ENCODE results near the gene WDFY2. TPM values are rescaled to one million over a fixed set of nuclear protein-coding genes. Genes with fewer than 3 reads are reported as not detected.

Gene WDFY2
- total and polyA plus RNA-seq, 10 of the 15 experiments (the other 5 are each of a cell fraction or from before 2014, with no cell fraction given) = 2.1 to 13.0 (median 8.1) TPM

DNA sequence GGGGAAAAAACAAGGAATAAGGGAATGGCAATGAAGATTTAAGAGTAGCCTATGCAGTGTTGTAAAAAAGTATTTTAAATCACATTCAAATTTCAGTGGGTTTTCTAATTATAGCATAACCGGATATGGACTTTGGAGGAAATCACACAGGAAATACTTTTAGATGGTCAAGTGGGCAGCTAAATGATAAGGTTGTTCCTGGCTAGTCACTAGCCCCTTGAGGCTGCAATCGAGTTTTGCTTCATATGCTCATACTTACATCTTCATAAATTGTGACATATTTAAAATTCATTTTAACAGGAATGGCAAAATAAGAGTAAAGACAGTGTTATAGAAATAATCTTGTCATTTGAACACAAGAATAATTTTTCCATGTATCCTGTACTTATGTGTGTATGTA is 88.9 kb downstream of the WDFY2 start (continued):
- TF ChIP-seq, protein P1, sequence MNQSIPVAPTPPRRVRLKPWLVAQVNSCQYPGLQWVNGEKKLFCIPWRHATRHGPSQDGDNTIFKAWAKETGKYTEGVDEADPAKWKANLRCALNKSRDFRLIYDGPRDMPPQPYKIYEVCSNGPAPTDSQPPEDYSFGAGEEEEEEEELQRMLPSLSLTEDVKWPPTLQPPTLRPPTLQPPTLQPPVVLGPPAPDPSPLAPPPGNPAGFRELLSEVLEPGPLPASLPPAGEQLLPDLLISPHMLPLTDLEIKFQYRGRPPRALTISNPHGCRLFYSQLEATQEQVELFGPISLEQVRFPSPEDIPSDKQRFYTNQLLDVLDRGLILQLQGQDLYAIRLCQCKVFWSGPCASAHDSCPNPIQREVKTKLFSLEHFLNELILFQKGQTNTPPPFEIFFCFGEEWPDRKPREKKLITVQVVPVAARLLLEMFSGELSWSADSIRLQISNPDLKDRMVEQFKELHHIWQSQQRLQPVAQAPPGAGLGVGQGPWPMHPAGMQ (IDR thresholded peaks at IDR 0.05; ENCODE audit: borderline replicate concordance) = no peak
- TF ChIP-seq POLR2AphosphoS2 (IDR thresholded peaks at IDR 0.05; ENCODE audit: low read depth, low read length) (no peak), EGR1 (IDR thresholded peaks at IDR 0.05; ENCODE audit: borderline replicate concordance in 1 of 2, low read depth in 2 of 2, low read length in 2 of 2) (no peak), CREB1 (IDR thresholded peaks at IDR 0.05; ENCODE audit: low read depth) (no peak), NFXL1 (IDR thresholded peaks at IDR 0.05; ENCODE audit: borderline replicate concordance) (no peak), CUX1 (IDR thresholded peaks at IDR 0.05; ENCODE audit: insufficient replicate concordance, low read depth, low read length) (no peak)
- TF ChIP-seq, protein P2, sequence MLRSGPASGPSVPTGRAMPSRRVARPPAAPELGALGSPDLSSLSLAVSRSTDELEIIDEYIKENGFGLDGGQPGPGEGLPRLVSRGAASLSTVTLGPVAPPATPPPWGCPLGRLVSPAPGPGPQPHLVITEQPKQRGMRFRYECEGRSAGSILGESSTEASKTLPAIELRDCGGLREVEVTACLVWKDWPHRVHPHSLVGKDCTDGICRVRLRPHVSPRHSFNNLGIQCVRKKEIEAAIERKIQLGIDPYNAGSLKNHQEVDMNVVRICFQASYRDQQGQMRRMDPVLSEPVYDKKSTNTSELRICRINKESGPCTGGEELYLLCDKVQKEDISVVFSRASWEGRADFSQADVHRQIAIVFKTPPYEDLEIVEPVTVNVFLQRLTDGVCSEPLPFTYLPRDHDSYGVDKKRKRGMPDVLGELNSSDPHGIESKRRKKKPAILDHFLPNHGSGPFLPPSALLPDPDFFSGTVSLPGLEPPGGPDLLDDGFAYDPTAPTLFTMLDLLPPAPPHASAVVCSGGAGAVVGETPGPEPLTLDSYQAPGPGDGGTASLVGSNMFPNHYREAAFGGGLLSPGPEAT (IDR thresholded peaks at IDR 0.05; ENCODE audit: low read depth) = no peak

Data from GM12878 (cell line).